DND-41 (cell line): ENCODE measurements around the gene PLXNA4.
A peak's percentile ranks its signal among the peaks of the same experiment; 100 is the strongest.

Source experiments
- ATAC-seq: fragments of 200-7000 bp; cut with Tn5 transposase; 3 replicates; pipeline ENCODE4 v1.9.1; 2021; ENCODE audit warnings: low read depth; ENCODE audit not compliant: insufficient read depth
- DNase-seq: peaks from one replicate; pipeline ENCODE4 v3.0.0-alpha.2; 2020
- H2AFZ ChIP-seq: 2 replicates; pipeline ENCODE4 v1.6.0; 2012; ENCODE audit warnings: low read depth, low read length
- H3K27ac ChIP-seq: 2 replicates; pipeline ENCODE4 v1.5.1; 2012; ENCODE audit warnings: low read length, inconsistent platforms
- H3K27me3 ChIP-seq: fragments of 200-600 bp; sonication (generic); 2 replicates; pipeline ENCODE4 v1.6.0; 2012; ENCODE audit warnings: low read length, mild to moderate bottlenecking, inconsistent platforms; ENCODE audit not compliant: insufficient read depth, poor library complexity
- H3K36me3 ChIP-seq: 2 replicates; pipeline ENCODE4 v1.5.1; 2012; ENCODE audit warnings: low read length, inconsistent platforms; ENCODE audit not compliant: insufficient read depth
- H3K4me1 ChIP-seq: 2 replicates; pipeline ENCODE4 v1.5.1; 2012; ENCODE audit warnings: mild to moderate bottlenecking, low read length; ENCODE audit not compliant: insufficient read depth
- H3K4me2 ChIP-seq: 2 replicates; pipeline ENCODE4 v1.6.0; 2012; ENCODE audit warnings: mild to moderate bottlenecking, moderate library complexity, low read length, inconsistent platforms; ENCODE audit not compliant: insufficient read depth
- H3K4me3 ChIP-seq, 2 experiments: fragments of 200-600 bp in 1 of 2; shearing (Covaris generic) in 1 of 2; 2 replicates each; pipeline ENCODE4 v1.5.1; 2012 to 2016; ENCODE audit warnings: inconsistent platforms in 2 of 2, low read length in 2 of 2, mild to moderate bottlenecking in 2 of 2, low read depth in 1 of 2, moderate library complexity in 1 of 2
- H3K79me2 ChIP-seq: 2 replicates; pipeline ENCODE4 v1.6.0; 2012; ENCODE audit warnings: low read length, inconsistent platforms; ENCODE audit not compliant: insufficient read depth
- H3K9ac ChIP-seq: 2 replicates; pipeline ENCODE4 v1.6.0; 2012; ENCODE audit warnings: low read depth, mild to moderate bottlenecking, inconsistent platforms, low read length, moderate library complexity
- H3K9me3 ChIP-seq: 2 replicates; pipeline ENCODE4 v1.5.1; 2012; ENCODE audit warnings: low read length, moderate library complexity, mild to moderate bottlenecking, inconsistent platforms; ENCODE audit not compliant: insufficient read depth, severe bottlenecking
- H4K20me1 ChIP-seq: 2 replicates; pipeline ENCODE4 v1.6.0; 2012; ENCODE audit warnings: low read length; ENCODE audit not compliant: insufficient read depth
- CTCF ChIP-seq: IDR thresholded peaks from 2 replicates; pipeline ENCODE4 v1.5.1; 2012; ENCODE audit warnings: borderline replicate concordance, low read length, moderate library complexity, mild to moderate bottlenecking; ENCODE audit not compliant: poor library complexity, severe bottlenecking; ENCODE audit errors: extremely low read depth
- EZH2 ChIP-seq: IDR thresholded peaks from 3 replicates; pipeline ENCODE4 v1.6.1; 2012; ENCODE audit warnings: borderline replicate concordance, low read depth, mild to moderate bottlenecking, moderate library complexity, low read length, inconsistent platforms; ENCODE audit not compliant: severe bottlenecking

PLXNA4 gene

GRCh38 chr7:132485600-132486273 is 90.5 kb downstream of the PLXNA4 start:
- Histone ChIP-seq H3K4me3 (no peak overlapping the region), H3K79me2 (no peaks in the 10 kb centered on the region), H3K4me2 (no peak overlapping the region; the same call in 1 of the 2 replicates), H3K9me3 (no peaks in the 10 kb centered on the region), H3K4me1 (no peaks in the 10 kb centered on the region), H3K27ac (no peak overlapping the region), H4K20me1 (no peaks in the 10 kb centered on the region), H2AFZ (no peak overlapping the region), H3K36me3 (no peaks in the 10 kb centered on the region), H3K9ac (no peak overlapping the region), H3K27me3 (no peaks in the 10 kb centered on the region)
- TF ChIP-seq CTCF (no peak), EZH2 (no peak)
- ATAC-seq (peak; percentile 82), DNase-seq (peak; percentile 14)

GRCh38 chr7:132485136-132485535 is 91.1 kb downstream of the PLXNA4 start:
- ATAC-seq: no peak
- no peak overlapping the region for H3K4me2 ChIP-seq

DNA sequence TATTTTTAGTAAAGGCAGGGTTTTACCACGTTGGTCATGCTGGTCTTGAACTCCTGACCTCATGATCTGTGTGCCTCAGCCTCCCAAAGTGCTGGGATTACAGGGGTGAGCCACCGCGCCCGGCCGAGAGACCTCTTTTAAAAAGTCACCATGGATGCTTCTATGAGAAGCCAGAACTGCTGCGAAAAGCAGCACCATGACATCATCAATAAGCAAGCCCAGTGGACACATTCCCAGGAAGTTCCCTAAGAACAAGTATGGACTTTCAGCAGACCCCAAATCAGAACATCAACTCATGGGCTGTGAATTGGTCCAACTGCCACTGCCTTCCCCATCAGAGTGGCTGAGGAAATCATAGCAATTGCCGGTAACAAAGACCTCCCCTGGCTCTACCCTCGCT is 93.4 kb downstream of the PLXNA4 start:
- H3K4me3 ChIP-seq: no peak overlapping the region
- H3K36me3 ChIP-seq: no peaks in the 10 kb centered on the region
- no peak for TF ChIP-seq EZH2
- TF ChIP-seq CTCF: no peak
- no peaks in the 10 kb centered on the region for H3K4me1 ChIP-seq
- no peak overlapping the region for H2AFZ ChIP-seq
- H3K27me3 ChIP-seq: no peaks in the 10 kb centered on the region
- H3K4me2 ChIP-seq: no peak overlapping the region
- DNase-seq (no peak), ATAC-seq (no peak)
- no peaks in the 10 kb centered on the region for H3K79me2 ChIP-seq
- H3K9me3 ChIP-seq: no peaks in the 10 kb centered on the region
- no peak overlapping the region for H3K9ac ChIP-seq
- no peaks in the 10 kb centered on the region for H4K20me1 ChIP-seq
- H3K27ac ChIP-seq: no peak overlapping the region

More at GRCh38 chr7:132485136-132485535, 91.1 kb downstream of the PLXNA4 start:
- no peaks in the 10 kb centered on the region for H3K36me3 ChIP-seq
- no peaks in the 10 kb centered on the region for H3K4me1 ChIP-seq
- TF ChIP-seq CTCF (no peak), EZH2 (no peak)
- no peak for DNase-seq
- no peaks in the 10 kb centered on the region for H3K79me2 ChIP-seq
- H3K27ac ChIP-seq: no peak overlapping the region
- no peak overlapping the region for H3K4me3 ChIP-seq
- no peak overlapping the region for H3K9ac ChIP-seq
- H3K9me3 ChIP-seq: no peaks in the 10 kb centered on the region
- no peak overlapping the region for H2AFZ ChIP-seq
- no peaks in the 10 kb centered on the region for H3K27me3 ChIP-seq
- H4K20me1 ChIP-seq: no peaks in the 10 kb centered on the region

GRCh38 chr7:132480534-132480933 is 95.7 kb downstream of the PLXNA4 start:
- ATAC-seq (no peak), DNase-seq (no peak)
- TF ChIP-seq CTCF: no peak
- TF ChIP-seq EZH2: no peak
- Histone ChIP-seq H3K27ac (no peak overlapping the region), H3K4me2 (no peak overlapping the region), H3K27me3 (peaks cover 6% of the 10 kb centered on the region), H3K9me3 (no peaks in the 10 kb centered on the region), H3K4me1 (no peaks in the 10 kb centered on the region), H3K79me2 (no peaks in the 10 kb centered on the region), H3K36me3 (no peaks in the 10 kb centered on the region), H3K4me3 (no peak overlapping the region), H2AFZ (no peak overlapping the region), H4K20me1 (no peaks in the 10 kb centered on the region), H3K9ac (no peak overlapping the region)
